HepG2 (cell line): ENCODE data around the gene SHROOM1. TPM values are rescaled to one million over a fixed set of nuclear protein-coding genes. Genes with fewer than 3 reads are reported as not detected.

Source experiments
- ATAC-seq: fragments of 200-7000 bp; cut with Tn5 transposase; 3 replicates; pipeline ENCODE4 v1.9.1; 2020; ENCODE audit warnings: mild to moderate bottlenecking, moderate library complexity
- BruUV-seq: library from RNA; stranded (reverse); fragments of 400-500 nt; replicated peaks from 2 replicates; lab custom pipeline; 2021; lab: Mats Ljungman, UMichigan
- CTCF ChIA-PET: fragments of 300-600 bp; formaldehyde crosslinking; extraction: SDS; loops from one replicate; lab custom pipeline; 2021; ENCODE audit warnings: low total read pairs, inconsistent platforms, low intra/inter-chr PET ratio; lab: Yijun Ruan, JAX
- POLR2A ChIA-PET: fragments of 350-600 bp; sonication (Branson Sonifier 250); formaldehyde crosslinking; loops from one replicate; lab custom pipeline; 2020; ENCODE audit warnings: antibody characterized with exemption, inconsistent platforms; lab: Yijun Ruan, JAX
- DNase-seq: peaks from one replicate; pipeline ENCODE4 v3.0.0-alpha.2; 2015; ENCODE audit warnings: low spot score
- FAIRE-seq: peaks from 3 replicates; lab custom pipeline; 2011; peaks lifted over from hg19 to GRCh38; lab: Jason Lieb, UNC
- H2AFZ ChIP-seq: one replicate; pipeline ENCODE4 v1.6.1; 2011; ENCODE audit warnings: low read length, inconsistent platforms
- H3K27ac ChIP-seq: fragments of 300-600 bp; 3 replicates; pipeline ENCODE4 v1.8.0; 2011; ENCODE audit warnings: mixed run types, mild to moderate bottlenecking, mixed read lengths, low read length, inconsistent platforms; ENCODE audit not compliant: insufficient read depth; ENCODE audit errors: extremely low read length
- H3K27me3 ChIP-seq, 2 experiments: fragments of 200-600 bp in 1 of 2; 2 replicates in 1 of 2; 3 replicates in 1 of 2; pipeline versions ENCODE4 v1.6.0 to v1.8.0; 2011; ENCODE audit warnings: low read length in 2 of 2, mild to moderate bottlenecking in 2 of 2, moderate library complexity in 2 of 2, inconsistent platforms in 1 of 2; ENCODE audit not compliant: insufficient read depth in 2 of 2, control insufficient read depth in 1 of 2
- H3K36me3 ChIP-seq, 2 experiments: fragments of 200-600 bp in 1 of 2; replicated peaks in 1 of 2; 2 replicates in 1 of 2; 3 replicates in 1 of 2; pipeline versions ENCODE4 v1.5.1 to v1.8.0; 2011; ENCODE audit warnings: low read length in 2 of 2, inconsistent platforms in 1 of 2; ENCODE audit not compliant: insufficient read depth in 2 of 2, control insufficient read depth in 1 of 2
- H3K4me1 ChIP-seq: 2 replicates; pipeline ENCODE4 v1.5.1; 2012; ENCODE audit warnings: low read length, inconsistent platforms; ENCODE audit not compliant: insufficient read depth
- H3K4me2 ChIP-seq: 2 replicates; pipeline ENCODE4 v1.6.0; 2011; ENCODE audit warnings: low read depth, low read length, inconsistent platforms
- H3K4me3 ChIP-seq, 3 experiments: fragments of 200-600 bp in 1 of 3; sonication (generic), shearing (Covaris generic) in 1 of 3; replicated peaks in 1 of 3; 2 replicates each; pipeline ENCODE4 v1.5.1; 2011 to 2016; ENCODE audit warnings: low read length in 3 of 3, inconsistent platforms in 2 of 3, low read depth in 2 of 3, mild to moderate bottlenecking in 2 of 3, control low read depth in 1 of 3, mixed read lengths in 1 of 3; ENCODE audit not compliant: insufficient read depth in 1 of 3
- H3K79me2 ChIP-seq: one replicate; pipeline ENCODE4 v1.6.1; 2011; ENCODE audit warnings: low read length, inconsistent platforms; ENCODE audit not compliant: insufficient read depth
- H3K9ac ChIP-seq: 2 replicates; pipeline ENCODE4 v1.6.0; 2011; ENCODE audit warnings: mild to moderate bottlenecking, low read depth, low read length, inconsistent platforms; ENCODE audit not compliant: insufficient read depth
- H3K9me3 ChIP-seq: 2 replicates; pipeline ENCODE4 v1.5.1; 2012; ENCODE audit warnings: mild to moderate bottlenecking, low read length
- H4K20me1 ChIP-seq: 2 replicates; pipeline ENCODE4 v1.6.0; 2011; ENCODE audit warnings: inconsistent platforms, mild to moderate bottlenecking, low read length, moderate library complexity; ENCODE audit not compliant: insufficient read depth
- AGO2 ChIP-seq: fragments of 200-400 bp; formaldehyde crosslinking; optimal IDR thresholded peaks from 2 replicates; pipeline ENCODE3; 2017; ENCODE audit warnings: mild to moderate bottlenecking, low read depth, low read length, moderate library complexity
- CHCHD3 ChIP-seq: sonication (generic); formaldehyde crosslinking; IDR thresholded peaks from 2 replicates; pipeline ENCODE4 v1.8.0; 2022; ENCODE audit warnings: mild to moderate bottlenecking, missing genetic modification reagents, moderate library complexity
- CHD2 ChIP-seq: IDR thresholded peaks from 2 replicates; pipeline ENCODE4 v1.6.1; 2011; ENCODE audit warnings: low read depth, low read length, improper control_type of control experiment
- CSRNP1 ChIP-seq: sonication (generic); formaldehyde crosslinking; IDR thresholded peaks from 2 replicates; pipeline ENCODE4 v1.8.1; 2023; ENCODE audit warnings: mild to moderate bottlenecking, missing genetic modification reagents
- GABPA ChIP-seq, 2 experiments: IDR thresholded peaks; 2 replicates each; pipeline ENCODE4 v1.6.1; 2011 to 2016; ENCODE audit warnings: low read depth in 2 of 2, low read length in 1 of 2, missing biosample characterization in 1 of 2, missing genetic modification characterization in 1 of 2
- HINFP ChIP-seq: sonication (generic); formaldehyde crosslinking; IDR thresholded peaks from 2 replicates; pipeline ENCODE4 v1.4.0; 2020; ENCODE audit warnings: low read depth, mild to moderate bottlenecking, missing genetic modification reagents
- HNRNPLL ChIP-seq: fragments of 200-400 bp; formaldehyde crosslinking; IDR thresholded peaks from 2 replicates; pipeline ENCODE4 v1.6.1; 2017; ENCODE audit warnings: mild to moderate bottlenecking, low read depth, low read length; ENCODE audit not compliant: poor library complexity, severe bottlenecking
- NAIF1 ChIP-seq: sonication (generic); formaldehyde crosslinking; IDR thresholded peaks from 2 replicates; pipeline ENCODE4 v1.5.0; 2020; ENCODE audit warnings: mild to moderate bottlenecking, missing genetic modification reagents, borderline replicate concordance
- ZNF432 ChIP-seq: sonication (generic); formaldehyde crosslinking; IDR thresholded peaks from 2 replicates; pipeline ENCODE4 v1.5.0; 2020; ENCODE audit warnings: missing genetic modification reagents, mild to moderate bottlenecking, borderline replicate concordance
- ZNF496 ChIP-seq: sonication (generic); formaldehyde crosslinking; IDR thresholded peaks from 2 replicates; pipeline ENCODE4 v1.8.1; 2023; ENCODE audit warnings: mild to moderate bottlenecking, moderate library complexity, missing genetic modification reagents; ENCODE audit not compliant: insufficient replicate concordance
- ZNF512B ChIP-seq: sonication (generic); formaldehyde crosslinking; IDR thresholded peaks from 2 replicates; pipeline ENCODE4 v1.5.1; 2020; ENCODE audit warnings: missing genetic modification reagents, mild to moderate bottlenecking, borderline replicate concordance
- ZNF800 ChIP-seq: sonication (generic); formaldehyde crosslinking; IDR thresholded peaks from 2 replicates; pipeline ENCODE4 v1.4.0; 2020; ENCODE audit warnings: missing genetic modification reagents
- ZNF841 ChIP-seq: sonication (generic); formaldehyde crosslinking; IDR thresholded peaks from 2 replicates; pipeline ENCODE4 v1.8.1; 2023; ENCODE audit warnings: missing genetic modification reagents, borderline replicate concordance
- WGBS: methylation state at CpG from one replicate; pipeline ENCODE4 v1.1.6; 2017; ENCODE audit warnings: low lambda C conversion rate; 5-methylcytosine and 5-hydroxymethylcytosine counted together
- in situ Hi-C: cut with HindIII; loops from 2 replicates; pipeline ENCODE4 v1.10.0; 2017; ENCODE audit warnings: low pct_unique_long_range_greater_than_20kb; ENCODE audit not compliant: extremely low pct_ligation_motif_present
- intact Hi-C: fragments of 100-400 bp; cut with micrococcal nuclease; formaldehyde crosslinking; loops from one replicate; pipeline ENCODE4 v1.10.0; 2022; ENCODE audit not compliant: unreplicated experiment
- polyA plus RNA-seq, 8 experiments: library from polyadenylated mRNA; depleted of rRNA in 3 of 8; stranded (reverse) in 7 of 8; unstranded in 1 of 8; fragments of >200 nt; fragmentation: Illumina TruSeq in 4 of 8; extraction: Trizol in 4 of 8; gene quantifications; 2 replicates each; pipeline versions ENCODE4 v1.2.1 to v1.2.3, GENCODE V29; 2011 to 2016; ENCODE audit warnings: low read depth in 4 of 8, missing spikeins in 1 of 8, mixed read lengths in 1 of 8; ENCODE audit not compliant: insufficient read depth in 1 of 8
- total RNA-seq, 5 experiments: library from RNA; depleted of rRNA; stranded (reverse); fragments of >200 nt; fragmentation: Illumina TruSeq; extraction: Trizol; gene quantifications; 2 replicates each; pipeline ENCODE4 v1.2.3, GENCODE V29; 2016; ENCODE audit warnings: low read depth in 1 of 5

The SHROOM1 gene
- total and polyA plus RNA-seq, 2 of the 13 experiments (the other 11 are each of a cell fraction or from before 2014, with no cell fraction given), result 18.2 to 25.7 TPM

GRCh38 chr5:132825033-132825833, 5.2 kb downstream of the SHROOM1 start (continued):
- no peak for TF ChIP-seq ZNF512B (CRISPR knock-in tag)
- no peak for TF ChIP-seq CSRNP1
- no peak for TF ChIP-seq CHCHD3 (CRISPR knock-in tag)
- no peak for TF ChIP-seq AGO2
- no peak for TF ChIP-seq GABPA (IDR thresholded peaks at IDR 0.05; ENCODE audit: low read depth, low read length)
- TF ChIP-seq GABPA (CRISPR knock-in tag; IDR thresholded peaks at IDR 0.05; ENCODE audit: low read depth), result no peak

GRCh38 chr5:132824426-132824825, 6.0 kb downstream of the SHROOM1 start:
- POLR2A ChIA-PET, result interaction anchor here (1.1 kb wide), 1 partner anchor 42 kb away, joined by 3 read pairs; the partner anchor contains the start of gene GDF9
- no peaks in the 10 kb centered on the region for H3K27me3 ChIP-seq
- WGBS, result 95% methylated on average over 3 of the region's 3 CpGs
- FAIRE-seq, result no peak
- no peaks in the 10 kb centered on the region for H3K9me3 ChIP-seq
- in situ Hi-C loops, result no loop called here
- H3K27ac ChIP-seq, result no peak overlapping the region
- H3K79me2 ChIP-seq, result peaks cover 28% of the 10 kb centered on the region
- intact Hi-C loops, result loop anchor here (5.0 kb wide), 1 partner anchor 297 kb away; no protein-coding TSS in a partner anchor
- no peak for DNase-seq
- H4K20me1 ChIP-seq, result no peaks in the 10 kb centered on the region
- no peak for ATAC-seq
- no peak overlapping the region for H3K4me3 ChIP-seq
- CTCF ChIA-PET, result no interaction called here
- H2AFZ ChIP-seq, result no peak overlapping the region
- no peak overlapping the region for H3K4me2 ChIP-seq
- peaks cover 7 to 30% of the 10 kb centered on the region in 2 experiments; a peak in 4 of 5 replicates for H3K36me3 ChIP-seq
- no peak overlapping the region for H3K9ac ChIP-seq
- peaks cover 60% of the 10 kb centered on the region for H3K4me1 ChIP-seq
- no TSS peak for BruUV-seq
- TF ChIP-seq HNRNPLL, result no peak
- no peak for TF ChIP-seq ZNF800 (CRISPR knock-in tag)
- no peak for TF ChIP-seq ZNF841
- no peak for TF ChIP-seq ZNF432 (CRISPR knock-in tag)
- TF ChIP-seq NAIF1, result no peak
- TF ChIP-seq CHD2, result no peak
- no peak for TF ChIP-seq ZNF496 (CRISPR knock-in tag)
- no peak for TF ChIP-seq HINFP (CRISPR knock-in tag)
